Stimulated activated naive B cell treated with anti-CD40 and anti-IgM and Interleukin-4, amounts not matched to agents 10 μg/mL and 1 μg/mL and 100 μg/mL, for 72 hours (primary cell): Measurements from ENCODE around the gene ZFP91.

Source experiments
- ATAC-seq, 2 donors: fragments of 150-1000 bp; cut with Tn5 transposase; replicated peaks; 2 replicates each; pipeline ENCODE4 v1.10.0; 2021; ENCODE audit warnings: moderate library complexity in 1 of 2
- DNase-seq: peaks from one replicate; pipeline ENCODE4 v3.0.0; 2021
- H3K27ac Mint-ChIP-seq: one replicate; pipeline ENCODE4 v1.8.0; 2022; ENCODE audit warnings: mild to moderate bottlenecking, mixed read lengths
- H3K27me3 Mint-ChIP-seq, 2 donors: one replicate each; pipeline ENCODE4 v1.8.0; 2022; ENCODE audit warnings: mixed read lengths in 2 of 2
- H3K36me3 Mint-ChIP-seq, 2 donors: one replicate each; pipeline ENCODE4 v1.8.0; 2022; ENCODE audit warnings: mixed read lengths in 2 of 2, mild to moderate bottlenecking in 1 of 2
- H3K4me1 Mint-ChIP-seq, 2 donors: one replicate each; pipeline ENCODE4 v1.8.0; 2022; ENCODE audit warnings: mixed read lengths in 2 of 2, mild to moderate bottlenecking in 1 of 2
- H3K4me3 Mint-ChIP-seq, 2 donors: one replicate each; pipeline ENCODE4 v1.8.0; 2022; ENCODE audit warnings: mild to moderate bottlenecking in 2 of 2, mixed read lengths in 2 of 2, moderate library complexity in 1 of 2
- H3K9me3 Mint-ChIP-seq, 2 donors: one replicate each; pipeline ENCODE4 v1.8.0; 2022; ENCODE audit warnings: mixed read lengths in 2 of 2, mild to moderate bottlenecking in 1 of 2

ZFP91 gene

GRCh38 chr11:58575377-58576020, 3.4 kb upstream of the ZFP91 start, which contains the start of gene LPXN:
Gene LPXN, minus strand, starts transcription at chr11:58575856. Its CDS starts 84 bp downstream, at chr11:58575772.
- DNase-seq (peak; percentile 75), ATAC-seq (peak; percentile 4 to 7)
- Mint-ChIP-seq H3K27ac (peak within 1 kb of the TSS; percentile 100), H3K27me3 (no peaks in the 10 kb centered on the region), H3K36me3 (peaks cover 44 to 51% of the 10 kb centered on the region in 2 donors), H3K4me1 (peaks cover 21 to 49% of the 10 kb centered on the region in 2 donors), H3K9me3 (no peaks in the 10 kb centered on the region), H3K4me3 (peak within 1 kb of the TSS; percentile 87 to 97)

- Mint-ChIP-seq H3K27me3 (no peaks in the 10 kb centered on the region), H3K4me3 (peak overlapping the region; percentile 87 to 97), H3K27ac (peak overlapping the region; percentile 100), H3K36me3 (peaks cover 43 to 49% of the 10 kb centered on the region in 2 donors), H3K9me3 (no peaks in the 10 kb centered on the region), H3K4me1 (peaks cover 21 to 53% of the 10 kb centered on the region in 2 donors)
- no peak for DNase-seq
- ATAC-seq, result no peak
These were observed 1.9 kb upstream of the ZFP91 start for GRCh38 chr11:58576887-58577471.

- no peaks in the 10 kb centered on the region for H3K9me3 Mint-ChIP-seq
- peaks cover 21 to 60% of the 10 kb centered on the region in 2 donors for H3K4me1 Mint-ChIP-seq
- H3K27me3 Mint-ChIP-seq, result no peaks in the 10 kb centered on the region
- H3K4me3 Mint-ChIP-seq, result peak overlapping the region; percentile 87 to 97
- DNase-seq (peak; percentile 87), ATAC-seq (peak; percentile 60 to 63)
- peaks cover 47 to 51% of the 10 kb centered on the region in 2 donors for H3K36me3 Mint-ChIP-seq
- peak overlapping the region; percentile 100 for H3K27ac Mint-ChIP-seq
These were observed 1.2 kb upstream of the ZFP91 start for GRCh38 chr11:58577555-58578135.

- Mint-ChIP-seq H3K27ac (peak overlapping the region; percentile 100), H3K27me3 (no peaks in the 10 kb centered on the region), H3K9me3 (no peaks in the 10 kb centered on the region), H3K4me3 (peak overlapping the region; percentile 87 to 97), H3K4me1 (peaks cover 21 to 63% of the 10 kb centered on the region in 2 donors), H3K36me3 (peaks cover 47 to 51% of the 10 kb centered on the region in 2 donors)
- DNase-seq (peak; percentile 90), ATAC-seq (no peak)
These were observed 678 bp upstream of the ZFP91 start for GRCh38 chr11:58578136-58578634.

- DNase-seq, result peak; percentile 91
- Mint-ChIP-seq H3K27ac (peak overlapping the region; percentile 100), H3K9me3 (no peaks in the 10 kb centered on the region), H3K4me1 (peaks cover 19 to 63% of the 10 kb centered on the region in 2 donors), H3K4me3 (peak overlapping the region; percentile 87 to 100), H3K36me3 (peaks cover 35 to 43% of the 10 kb centered on the region in 2 donors), H3K27me3 (no peaks in the 10 kb centered on the region)
- peak; percentile 41 to 44 for ATAC-seq
These were observed 598 bp downstream of the ZFP91 start for GRCh38 chr11:58579192-58580129.

- DNase-seq, result no peak
- Mint-ChIP-seq H3K27ac (peak overlapping the region; percentile 100), H3K4me3 (peak overlapping the region; percentile 87 to 100), H3K9me3 (no peaks in the 10 kb centered on the region), H3K36me3 (peaks cover 29 to 36% of the 10 kb centered on the region in 2 donors), H3K4me1 (peaks cover 16 to 55% of the 10 kb centered on the region in 2 donors), H3K27me3 (no peaks in the 10 kb centered on the region)
- no peak for ATAC-seq
These were observed 1.4 kb downstream of the ZFP91 start for GRCh38 chr11:58580311-58580710.

- DNase-seq (no peak), ATAC-seq (no peak)
- Mint-ChIP-seq H3K4me3 (peak overlapping the region; percentile 41 to 76), H3K4me1 (peaks cover 18 to 54% of the 10 kb centered on the region in 2 donors), H3K9me3 (peaks cover 0 to 2% of the 10 kb centered on the region in 2 donors), H3K27ac (no peak overlapping the region), H3K36me3 (peaks cover 38 to 48% of the 10 kb centered on the region in 2 donors), H3K27me3 (no peaks in the 10 kb centered on the region)
These were observed 3.6 kb downstream of the ZFP91 start for GRCh38 chr11:58582437-58582836.

GRCh38 chr11:58586998-58587397, 8.1 kb downstream of the ZFP91 start:
- H3K36me3 Mint-ChIP-seq, result peaks cover 30 to 48% of the 10 kb centered on the region in 2 donors
- H3K27ac Mint-ChIP-seq, result peak overlapping the region; percentile 72
- H3K4me3 Mint-ChIP-seq, result peak overlapping the region; percentile 55 to 79
- H3K9me3 Mint-ChIP-seq, result peaks cover 0 to 2% of the 10 kb centered on the region in 2 donors
- H3K4me1 Mint-ChIP-seq, result peaks cover 18 to 63% of the 10 kb centered on the region in 2 donors
- no peaks in the 10 kb centered on the region for H3K27me3 Mint-ChIP-seq
- ATAC-seq (peak; percentile 50 to 52), DNase-seq (no peak)

- Mint-ChIP-seq H3K4me3 (no peak overlapping the region), H3K4me1 (peaks cover 32 to 71% of the 10 kb centered on the region in 2 donors), H3K27ac (no peak overlapping the region), H3K36me3 (peaks cover 43 to 59% of the 10 kb centered on the region in 2 donors), H3K9me3 (peaks cover 0 to 2% of the 10 kb centered on the region in 2 donors), H3K27me3 (no peaks in the 10 kb centered on the region)
- no peak for DNase-seq
- ATAC-seq, result no peak
These were observed 12.8 kb downstream of the ZFP91 start for GRCh38 chr11:58591659-58592058.

GRCh38 chr11:58592760-58593472, 14.1 kb downstream of the ZFP91 start:
- ATAC-seq (peak in 1 of 2 donors; percentile 8), DNase-seq (no peak)
- Mint-ChIP-seq H3K9me3 (no peaks in the 10 kb centered on the region), H3K36me3 (peaks cover 40 to 54% of the 10 kb centered on the region in 2 donors), H3K27me3 (no peaks in the 10 kb centered on the region), H3K4me3 (no peak overlapping the region), H3K27ac (peak overlapping the region; percentile 74), H3K4me1 (peaks cover 36 to 74% of the 10 kb centered on the region in 2 donors)

- no peak overlapping the region for H3K4me3 Mint-ChIP-seq
- no peaks in the 10 kb centered on the region for H3K27me3 Mint-ChIP-seq
- ATAC-seq (no peak), DNase-seq (no peak)
- no peaks in the 10 kb centered on the region for H3K9me3 Mint-ChIP-seq
- H3K27ac Mint-ChIP-seq, result no peak overlapping the region
- peaks cover 40 to 81% of the 10 kb centered on the region in 2 donors for H3K4me1 Mint-ChIP-seq
- peaks cover 48 to 64% of the 10 kb centered on the region in 2 donors for H3K36me3 Mint-ChIP-seq
These were observed 16.0 kb downstream of the ZFP91 start for GRCh38 chr11:58594826-58595225.

- Mint-ChIP-seq H3K9me3 (no peaks in the 10 kb centered on the region), H3K36me3 (peaks cover 47 to 61% of the 10 kb centered on the region in 2 donors), H3K27ac (peak overlapping the region; percentile 82), H3K4me3 (peak overlapping the region; percentile 5 to 58), H3K4me1 (peaks cover 46 to 88% of the 10 kb centered on the region in 2 donors), H3K27me3 (no peaks in the 10 kb centered on the region)
- ATAC-seq, result no peak
- no peak for DNase-seq
These were observed 17.8 kb downstream of the ZFP91 start for GRCh38 chr11:58596621-58597020.
